Measurements from ENCODE around the gene BCAT1. TPM values are rescaled to one million over a fixed set of nuclear protein-coding genes. Genes with fewer than 3 reads are reported as not detected.

Gene BCAT1
- total and polyA plus RNA-seq, 9 of the 15 experiments (the other 6 are each of a cell fraction or from before 2014, with no cell fraction given) = 38.5 to 157 (median 66.8) TPM

GRCh38 chr12:24918596-24918995 is 30.3 kb downstream of the BCAT1 start (continued):
- TF ChIP-seq, protein P1, sequence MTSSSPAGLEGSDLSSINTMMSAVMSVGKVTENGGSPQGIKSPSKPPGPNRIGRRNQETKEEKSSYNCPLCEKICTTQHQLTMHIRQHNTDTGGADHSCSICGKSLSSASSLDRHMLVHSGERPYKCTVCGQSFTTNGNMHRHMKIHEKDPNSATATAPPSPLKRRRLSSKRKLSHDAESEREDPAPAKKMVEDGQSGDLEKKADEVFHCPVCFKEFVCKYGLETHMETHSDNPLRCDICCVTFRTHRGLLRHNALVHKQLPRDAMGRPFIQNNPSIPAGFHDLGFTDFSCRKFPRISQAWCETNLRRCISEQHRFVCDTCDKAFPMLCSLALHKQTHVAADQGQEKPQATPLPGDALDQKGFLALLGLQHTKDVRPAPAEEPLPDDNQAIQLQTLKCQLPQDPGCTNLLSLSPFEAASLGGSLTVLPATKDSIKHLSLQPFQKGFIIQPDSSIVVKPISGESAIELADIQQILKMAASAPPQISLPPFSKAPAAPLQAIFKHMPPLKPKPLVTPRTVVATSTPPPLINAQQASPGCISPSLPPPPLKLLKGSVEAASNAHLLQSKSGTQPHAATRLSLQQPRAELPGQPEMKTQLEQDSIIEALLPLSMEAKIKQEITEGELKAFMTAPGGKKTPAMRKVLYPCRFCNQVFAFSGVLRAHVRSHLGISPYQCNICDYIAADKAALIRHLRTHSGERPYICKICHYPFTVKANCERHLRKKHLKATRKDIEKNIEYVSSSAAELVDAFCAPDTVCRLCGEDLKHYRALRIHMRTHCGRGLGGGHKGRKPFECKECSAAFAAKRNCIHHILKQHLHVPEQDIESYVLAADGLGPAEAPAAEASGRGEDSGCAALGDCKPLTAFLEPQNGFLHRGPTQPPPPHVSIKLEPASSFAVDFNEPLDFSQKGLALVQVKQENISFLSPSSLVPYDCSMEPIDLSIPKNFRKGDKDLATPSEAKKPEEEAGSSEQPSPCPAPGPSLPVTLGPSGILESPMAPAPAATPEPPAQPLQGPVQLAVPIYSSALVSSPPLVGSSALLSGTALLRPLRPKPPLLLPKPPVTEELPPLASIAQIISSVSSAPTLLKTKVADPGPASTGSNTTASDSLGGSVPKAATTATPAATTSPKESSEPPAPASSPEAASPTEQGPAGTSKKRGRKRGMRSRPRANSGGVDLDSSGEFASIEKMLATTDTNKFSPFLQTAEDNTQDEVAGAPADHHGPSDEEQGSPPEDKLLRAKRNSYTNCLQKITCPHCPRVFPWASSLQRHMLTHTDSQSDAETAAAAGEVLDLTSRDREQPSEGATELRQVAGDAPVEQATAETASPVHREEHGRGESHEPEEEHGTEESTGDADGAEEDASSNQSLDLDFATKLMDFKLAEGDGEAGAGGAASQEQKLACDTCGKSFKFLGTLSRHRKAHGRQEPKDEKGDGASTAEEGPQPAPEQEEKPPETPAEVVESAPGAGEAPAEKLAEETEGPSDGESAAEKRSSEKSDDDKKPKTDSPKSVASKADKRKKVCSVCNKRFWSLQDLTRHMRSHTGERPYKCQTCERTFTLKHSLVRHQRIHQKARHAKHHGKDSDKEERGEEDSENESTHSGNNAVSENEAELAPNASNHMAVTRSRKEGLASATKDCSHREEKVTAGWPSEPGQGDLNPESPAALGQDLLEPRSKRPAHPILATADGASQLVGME (CRISPR knock-in tag; IDR thresholded peaks at IDR 0.05) = no peak

DNA sequence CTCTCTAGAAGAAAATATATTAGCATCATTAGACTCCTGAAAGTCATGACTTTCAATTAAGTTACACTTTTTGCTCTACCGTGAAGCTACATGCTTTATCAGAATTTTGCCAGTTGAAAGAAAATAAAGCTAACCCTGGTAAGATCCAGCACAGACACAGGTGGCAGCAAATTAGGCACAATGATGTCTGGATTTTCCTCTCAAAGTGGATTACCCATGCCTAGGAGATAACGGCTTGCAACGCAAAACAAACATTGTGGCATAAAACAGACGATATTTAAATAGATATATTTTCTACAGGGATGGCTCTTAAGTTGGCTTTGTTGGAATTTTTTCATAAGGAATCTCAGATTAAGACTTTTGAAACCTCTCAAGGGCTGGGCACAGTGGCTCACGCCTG is 33.4 kb downstream of the BCAT1 start:
- TF ChIP-seq USF2 (CRISPR knock-in tag; IDR thresholded peaks at IDR 0.05) = no peak
- no peak for TF ChIP-seq RFX1 (IDR thresholded peaks at IDR 0.05)
- TF ChIP-seq ZKSCAN1 (IDR thresholded peaks at IDR 0.05; ENCODE audit: low read depth, low read length) = no peak
- TF ChIP-seq CTBP1 (IDR thresholded peaks at IDR 0.05; ENCODE audit: borderline replicate concordance) = no peak
- no peak for TF ChIP-seq SRSF7 (optimal IDR thresholded peaks at IDR 0.05; ENCODE audit: low read depth, low read length)
- TF ChIP-seq HNRNPUL1 (IDR thresholded peaks at IDR 0.05; ENCODE audit: low read length) = no peak
- TF ChIP-seq NCOA6 (IDR thresholded peaks at IDR 0.05) = no peak
- no peak for TF ChIP-seq HMG20A (CRISPR knock-in tag; conservative IDR thresholded peaks at IDR 0.05)
- TF ChIP-seq SMAD3 (CRISPR knock-in tag; conservative IDR thresholded peaks at IDR 0.05) = no peak
- H3K4me1 ChIP-seq (replicated peaks in 1 of 2; ENCODE audit: control insufficient read depth in 2 of 2, insufficient read depth in 2 of 2, low read length in 2 of 2) = peaks cover 6 to 11% of the 10 kb centered on the region in 2 experiments; a peak in 3 of 5 replicates
- ATAC-seq = no peak
- no peak for FAIRE-seq
- intact Hi-C loops (cut with micrococcal nuclease) (no loop called here), in situ Hi-C loops (cut with MboI) (no loop called here)
- peaks cover 21% of the 10 kb centered on the region for H3K36me3 ChIP-seq (ENCODE audit: control insufficient read depth, insufficient read depth, low read length)
- no TSS peak for BruUV-seq (replicated peaks)
- DNase-seq (ENCODE audit: extremely low read depth in 1 of 4, low spot score in 3 of 4) = no peak
- 68% methylated on average over 5 of the region's 5 CpGs for WGBS (ENCODE audit: insufficient coverage, low coverage, missing lambda C conversion rate)
- H3K4me3 ChIP-seq = no peak overlapping the region
- no peaks in the 10 kb centered on the region for H3K9me3 ChIP-seq (replicated peaks; ENCODE audit: control insufficient read depth, insufficient read depth, low read depth, low read length)
- H4K20me1 ChIP-seq (replicated peaks; ENCODE audit: control insufficient read depth, insufficient read depth, low read length) = peaks cover 10% of the 10 kb centered on the region
- H3K27ac ChIP-seq (ENCODE audit: extremely low read depth, low read depth, low read length) = no peak overlapping the region
- no peak overlapping the region for H2AFZ ChIP-seq (ENCODE audit: low read depth, low read length)
- H3K9me1 ChIP-seq (ENCODE audit: control insufficient read depth, insufficient read depth, low read length) = peaks cover 7% of the 10 kb centered on the region
- H3K9ac ChIP-seq (ENCODE audit: insufficient read depth in 1 of 2, low read depth in 2 of 2, low read length in 2 of 2) = no peak overlapping the region
- H3K27me3 ChIP-seq (ENCODE audit: control insufficient read depth in 2 of 2, insufficient read depth in 2 of 2, low read length in 2 of 2) = no peaks in the 10 kb centered on the region
- no peak overlapping the region for H3K4me2 ChIP-seq (ENCODE audit: insufficient read depth, low read length)
- POLR2A ChIA-PET = interaction anchor here (1.0 kb wide), 1 partner anchor 15 kb away, joined by 3 read pairs; no protein-coding TSS in a partner anchor
- peaks cover 93% of the 10 kb centered on the region for H3K79me2 ChIP-seq (ENCODE audit: control insufficient read depth, insufficient read depth, low read length)
- CTCF ChIA-PET (ENCODE audit: low intra/inter-chr PET ratio) = interaction anchor here (0.7 kb wide), 1 partner anchor 327 kb away, joined by 3 read pairs; no protein-coding TSS in a partner anchor
